Loucy (cell line): ENCODE results near the gene POLR3C.

ENCODE experiments used
- H2AFZ ChIP-seq: fragments of 200-600 bp; sonication (generic); 2 replicates; pipeline ENCODE4 v1.6.0; 2016; ENCODE audit warnings: antibody characterized with exemption, mild to moderate bottlenecking, low read length, moderate library complexity
- H3F3A ChIP-seq: fragments of 200-600 bp; 2 replicates; pipeline ENCODE4 v1.6.0; 2016; ENCODE audit warnings: antibody characterized with exemption, low read depth, mild to moderate bottlenecking
- H3K27me3 ChIP-seq: fragments of 200-600 bp; sonication (generic); 2 replicates; pipeline ENCODE4 v1.6.1; 2014; ENCODE audit warnings: low read length, mild to moderate bottlenecking; ENCODE audit not compliant: insufficient read depth, poor library complexity, severe bottlenecking
- H3K36me3 ChIP-seq: fragments of 200-600 bp; sonication (generic); 2 replicates; pipeline ENCODE4 v1.6.1; 2016; ENCODE audit warnings: low read length; ENCODE audit not compliant: insufficient read depth
- H3K4me1 ChIP-seq: fragments of 200-600 bp; sonication (generic); 2 replicates; pipeline ENCODE4 v1.5.1; 2014; ENCODE audit warnings: low read length, mild to moderate bottlenecking; ENCODE audit not compliant: insufficient read depth, poor library complexity, severe bottlenecking
- H3K4me2 ChIP-seq: fragments of 200-600 bp; sonication (generic); 2 replicates; pipeline ENCODE4 v1.6.0; 2014; ENCODE audit warnings: antibody characterized with exemption, low read length, low read depth, mild to moderate bottlenecking; ENCODE audit not compliant: poor library complexity, severe bottlenecking
- H3K4me3 ChIP-seq: fragments of 200-600 bp; sonication (generic); 2 replicates; pipeline ENCODE4 v1.5.1; 2014; ENCODE audit warnings: low read length, mild to moderate bottlenecking, mixed read lengths; ENCODE audit not compliant: poor library complexity, severe bottlenecking
- H3K79me2 ChIP-seq: fragments of 200-600 bp; sonication (generic); 2 replicates; pipeline ENCODE4 v1.6.1; 2014; ENCODE audit warnings: low read length; ENCODE audit not compliant: insufficient read depth
- H3K9ac ChIP-seq: fragments of 200-600 bp; sonication (generic); 2 replicates; pipeline ENCODE4 v1.6.0; 2014; ENCODE audit warnings: mild to moderate bottlenecking, low read depth, low read length, moderate library complexity; ENCODE audit not compliant: poor library complexity, severe bottlenecking
- H3K9me2 ChIP-seq: fragments of 200-600 bp; sonication (generic); replicated peaks from 2 replicates; pipeline ENCODE4 v1.6.1; 2016; ENCODE audit warnings: low read depth, low read length, mixed read lengths
- H3K9me3 ChIP-seq: fragments of 200-600 bp; sonication (generic); 2 replicates; pipeline ENCODE4 v1.6.1; 2014; ENCODE audit warnings: mild to moderate bottlenecking, antibody characterized with exemption, low read length, low read depth; ENCODE audit not compliant: insufficient read depth
- H4K20me1 ChIP-seq: fragments of 200-600 bp; sonication (generic); 2 replicates; pipeline ENCODE4 v1.6.0; 2014; ENCODE audit warnings: antibody characterized with exemption, low read length, mild to moderate bottlenecking; ENCODE audit not compliant: insufficient read depth, poor library complexity, severe bottlenecking
- EZH2phosphoT487 ChIP-seq: fragments of 200-600 bp; IDR thresholded peaks from 2 replicates; pipeline ENCODE4 v1.6.1; 2018; ENCODE audit warnings: antibody characterized with exemption, mild to moderate bottlenecking, moderate library complexity, borderline replicate concordance
- TF ChIP-seq, protein P1 (sequence below): fragments of 200-600 bp; sonication (generic); conservative IDR thresholded peaks from 2 replicates; pipeline ENCODE4 v1.5.1; 2014; ENCODE audit warnings: mild to moderate bottlenecking, antibody characterized with exemption, low read length

The POLR3C gene

DNA sequence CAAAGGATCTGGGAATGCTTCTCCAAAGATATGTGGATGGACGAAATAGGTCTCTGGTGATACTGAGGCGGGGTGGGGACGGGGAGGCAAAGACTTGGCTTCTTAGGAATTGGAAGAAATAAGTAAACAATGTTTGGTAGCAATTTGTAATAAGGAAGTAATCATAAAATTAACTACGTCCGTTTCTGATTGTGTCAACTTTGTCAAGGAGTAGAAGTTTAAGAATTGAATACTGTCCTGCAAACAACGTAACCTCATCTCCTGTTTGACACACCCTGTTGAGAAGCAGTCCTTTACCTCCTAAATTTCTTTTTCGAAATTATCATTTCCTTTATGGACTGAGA, 471 bp downstream of the POLR3C start:
- Histone ChIP-seq H3K36me3 (peaks cover 27% of the 10 kb centered on the region), H3K4me3 (peak overlapping the region; percentile 89), H3K27me3 (no peaks in the 10 kb centered on the region), H3K9me3 (no peaks in the 10 kb centered on the region), H3F3A (no peaks in the 10 kb centered on the region), H3K4me1 (peaks cover 34% of the 10 kb centered on the region), H2AFZ (peak overlapping the region; percentile 94), H3K9ac (peak overlapping the region; percentile 84), H3K4me2 (peak overlapping the region; percentile 82), H4K20me1 (peaks cover 24% of the 10 kb centered on the region), H3K79me2 (peaks cover 38% of the 10 kb centered on the region), H3K9me2 (no peaks in the 10 kb centered on the region)
- TF ChIP-seq, protein P1, sequence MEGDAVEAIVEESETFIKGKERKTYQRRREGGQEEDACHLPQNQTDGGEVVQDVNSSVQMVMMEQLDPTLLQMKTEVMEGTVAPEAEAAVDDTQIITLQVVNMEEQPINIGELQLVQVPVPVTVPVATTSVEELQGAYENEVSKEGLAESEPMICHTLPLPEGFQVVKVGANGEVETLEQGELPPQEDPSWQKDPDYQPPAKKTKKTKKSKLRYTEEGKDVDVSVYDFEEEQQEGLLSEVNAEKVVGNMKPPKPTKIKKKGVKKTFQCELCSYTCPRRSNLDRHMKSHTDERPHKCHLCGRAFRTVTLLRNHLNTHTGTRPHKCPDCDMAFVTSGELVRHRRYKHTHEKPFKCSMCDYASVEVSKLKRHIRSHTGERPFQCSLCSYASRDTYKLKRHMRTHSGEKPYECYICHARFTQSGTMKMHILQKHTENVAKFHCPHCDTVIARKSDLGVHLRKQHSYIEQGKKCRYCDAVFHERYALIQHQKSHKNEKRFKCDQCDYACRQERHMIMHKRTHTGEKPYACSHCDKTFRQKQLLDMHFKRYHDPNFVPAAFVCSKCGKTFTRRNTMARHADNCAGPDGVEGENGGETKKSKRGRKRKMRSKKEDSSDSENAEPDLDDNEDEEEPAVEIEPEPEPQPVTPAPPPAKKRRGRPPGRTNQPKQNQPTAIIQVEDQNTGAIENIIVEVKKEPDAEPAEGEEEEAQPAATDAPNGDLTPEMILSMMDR = no peak
- no peak for TF ChIP-seq EZH2phosphoT487

DNA sequence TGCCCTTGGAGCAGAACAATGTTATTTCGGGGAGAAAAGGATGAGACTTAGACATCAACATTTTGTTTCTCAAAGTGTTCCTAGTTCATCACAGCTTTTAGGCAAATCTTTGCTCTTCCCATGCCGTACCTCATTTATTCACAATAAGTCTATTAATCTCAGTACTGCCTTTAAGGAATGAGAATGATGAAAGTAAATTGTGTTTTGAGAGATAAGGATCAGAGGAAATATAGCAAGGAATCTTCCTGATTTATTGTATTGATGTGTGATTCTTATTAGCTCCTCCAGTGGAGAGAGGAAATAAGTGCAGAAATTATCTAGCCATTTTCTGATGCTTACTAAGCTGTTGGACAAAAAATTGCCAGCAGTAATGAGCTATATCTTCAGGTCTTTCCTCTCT, 2.0 kb downstream of the POLR3C start:
- H3K9ac ChIP-seq = peak overlapping the region; percentile 84
- H2AFZ ChIP-seq = no peak overlapping the region
- no peaks in the 10 kb centered on the region for H3K27me3 ChIP-seq
- H3K4me3 ChIP-seq = peak overlapping the region; percentile 89
- peaks cover 24% of the 10 kb centered on the region for H4K20me1 ChIP-seq
- H3K36me3 ChIP-seq = peaks cover 42% of the 10 kb centered on the region
- peak overlapping the region; percentile 82 for H3K4me2 ChIP-seq
- no peaks in the 10 kb centered on the region for H3K9me2 ChIP-seq
- peaks cover 34% of the 10 kb centered on the region for H3K4me1 ChIP-seq
- no peaks in the 10 kb centered on the region for H3F3A ChIP-seq
- TF ChIP-seq, protein P1 = peak; percentile 60
- no peak for TF ChIP-seq EZH2phosphoT487
- H3K9me3 ChIP-seq = no peaks in the 10 kb centered on the region
- H3K79me2 ChIP-seq = peaks cover 37% of the 10 kb centered on the region

DNA sequence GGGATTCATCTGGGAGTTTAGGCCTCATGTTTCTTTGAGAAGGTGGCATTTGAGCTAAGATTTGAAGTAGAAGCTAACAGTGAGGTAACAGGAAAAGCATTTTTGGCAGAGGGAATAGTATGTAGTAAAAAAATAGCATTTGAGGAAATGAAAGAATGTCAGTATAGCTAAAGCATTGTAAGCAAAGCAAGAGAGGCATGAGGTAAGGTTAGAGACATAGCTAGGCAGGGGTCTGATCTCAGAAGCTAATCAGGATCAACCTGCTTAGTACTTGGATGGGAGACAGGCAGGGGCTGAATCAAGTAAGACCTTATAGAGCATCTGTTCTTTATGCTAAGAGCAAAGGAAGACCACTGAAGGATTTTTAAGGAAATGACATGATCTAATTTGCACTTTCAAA, 4.0 kb downstream of the POLR3C start:
- H3K4me1 ChIP-seq = peaks cover 34% of the 10 kb centered on the region
- H3K9me2 ChIP-seq = no peaks in the 10 kb centered on the region
- H3K4me3 ChIP-seq = no peak overlapping the region
- no peak overlapping the region for H3K9ac ChIP-seq
- no peak overlapping the region for H2AFZ ChIP-seq
- H3K36me3 ChIP-seq = peaks cover 58% of the 10 kb centered on the region
- peak overlapping the region; percentile 22 for H3K4me2 ChIP-seq
- no peaks in the 10 kb centered on the region for H3K27me3 ChIP-seq
- no peaks in the 10 kb centered on the region for H3F3A ChIP-seq
- TF ChIP-seq, protein P1 = no peak
- TF ChIP-seq EZH2phosphoT487 = no peak
- H3K79me2 ChIP-seq = peaks cover 33% of the 10 kb centered on the region
- H3K9me3 ChIP-seq = no peaks in the 10 kb centered on the region
- H4K20me1 ChIP-seq = peaks cover 24% of the 10 kb centered on the region
